ENCODE data around the gene ENGASE.

The ENGASE gene

DNA sequence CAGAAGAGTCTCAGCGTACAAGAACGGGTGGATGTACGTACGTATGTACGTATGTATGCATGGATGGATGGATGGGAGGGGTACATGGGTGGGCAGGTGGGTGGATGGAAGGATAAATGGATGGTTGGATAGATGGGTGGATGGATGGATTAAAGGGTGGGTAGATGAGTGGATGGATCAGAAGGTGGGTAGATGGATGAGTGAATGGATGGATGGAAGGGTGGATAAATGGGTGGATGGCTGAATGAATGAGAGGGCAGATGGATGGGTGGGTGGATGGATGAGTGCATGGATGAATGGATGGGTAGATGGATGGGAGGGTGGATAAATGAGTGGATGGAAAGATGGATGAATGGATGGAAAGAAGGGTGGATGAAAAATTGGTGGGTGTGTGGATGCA is 45.6 kb downstream of the ENGASE start:
- no peaks in the 10 kb centered on the region for H3K79me1 ChIP-seq (ENCODE audit: low read depth, low read length)
- no peak overlapping the region for H2AK5ac ChIP-seq (ENCODE audit: low read depth, low read length)
- H3K14ac ChIP-seq (ENCODE audit: low read length): no peak overlapping the region
- H3K9me3 ChIP-seq (replicated peaks in 1 of 2; ENCODE audit: control insufficient read depth in 2 of 2, insufficient read depth in 1 of 2, low read depth in 1 of 2, low read length in 2 of 2): no peaks in the 10 kb centered on the region
- H2BK120ac ChIP-seq (ENCODE audit: low read depth, low read length): no peak overlapping the region
- no peak overlapping the region for H3K27ac ChIP-seq (replicated peaks; ENCODE audit: low read length)
- no peak overlapping the region for H3K4me2 ChIP-seq (ENCODE audit: insufficient read depth, low read length, poor library complexity, severe bottlenecking)
- no peak overlapping the region for H3K4me3 ChIP-seq (ENCODE audit: low read length in 2 of 2)
- no peak overlapping the region for H3K23ac ChIP-seq (ENCODE audit: low read depth, low read length, poor library complexity)
- H3K9ac ChIP-seq (ENCODE audit: low read depth, low read length, poor library complexity): no peak overlapping the region
- H3K36me3 ChIP-seq (replicated peaks in 1 of 2; ENCODE audit: control insufficient read depth in 2 of 2, insufficient read depth in 2 of 2, low read length in 2 of 2): no peaks in the 10 kb centered on the region
- DNase-seq (ENCODE audit: low spot score): no peak
- H4K91ac ChIP-seq (ENCODE audit: low read depth, low read length, poor library complexity): no peak overlapping the region
- peaks cover 0 to 13% of the 10 kb centered on the region in 2 donors for H3K4me1 ChIP-seq (ENCODE audit: control insufficient read depth in 2 of 2, insufficient read depth in 1 of 2, low read depth in 1 of 2, low read length in 2 of 2)
- no CpG with 5 or more reads among the region's 5 CpGs for WGBS, 2 donors (ENCODE audit: extremely low coverage in 2 of 2, insufficient read length in 2 of 2, insufficient replicate concordance in 1 of 2)
- peaks cover 0 to 50% (median 0%) of the 10 kb centered on the region in 3 experiments for H3K27me3 ChIP-seq (ENCODE audit: control insufficient read depth in 3 of 3, insufficient read depth in 3 of 3, low read depth in 1 of 3, low read length in 3 of 3)
- no peak overlapping the region for H2BK5ac ChIP-seq (ENCODE audit: low read length)
- no peak overlapping the region for H3K4ac ChIP-seq (ENCODE audit: low read length)
- H2BK15ac ChIP-seq (ENCODE audit: low read length): no peak overlapping the region
- H2BK12ac ChIP-seq (ENCODE audit: low read length): no peak overlapping the region
- no peak overlapping the region for H3K18ac ChIP-seq (ENCODE audit: low read length)
- H4K8ac ChIP-seq (ENCODE audit: low read depth, low read length): no peak overlapping the region
- no peak overlapping the region for H2AFZ ChIP-seq (ENCODE audit: low read length)

DNA sequence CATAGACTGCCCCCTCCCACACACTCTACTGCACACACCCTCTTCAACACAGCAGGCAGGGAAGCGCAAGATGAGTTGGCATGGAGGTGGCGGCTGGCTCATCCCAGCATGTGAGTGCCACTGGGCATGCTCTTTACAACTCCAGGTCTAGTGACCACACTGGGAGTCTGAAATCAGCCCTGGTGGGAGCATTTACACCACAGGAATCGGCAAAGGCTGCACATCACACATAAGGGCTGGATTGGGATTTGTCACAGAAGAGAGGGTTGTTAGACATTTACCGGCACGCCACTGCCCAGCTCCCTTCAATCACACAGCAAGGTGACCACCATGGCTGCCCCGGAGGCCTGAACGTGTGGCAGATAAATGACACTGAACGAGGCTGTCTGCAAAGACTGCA is 49.4 kb downstream of the ENGASE start:
- Histone ChIP-seq H4K8ac (ENCODE audit: low read depth, low read length) (peak overlapping the region; percentile 66), H3K27ac (replicated peaks; ENCODE audit: low read length) (no peak overlapping the region), H3K4ac (ENCODE audit: low read length) (no peak overlapping the region), H3K18ac (ENCODE audit: low read length) (no peak overlapping the region), H3K23ac (ENCODE audit: low read depth, low read length, poor library complexity) (no peak overlapping the region), H3K79me1 (ENCODE audit: low read depth, low read length) (no peaks in the 10 kb centered on the region), H3K14ac (ENCODE audit: low read length) (no peak overlapping the region), H2BK120ac (ENCODE audit: low read depth, low read length) (no peak overlapping the region), H2BK15ac (ENCODE audit: low read length) (peak overlapping the region; percentile 32), H3K27me3 (ENCODE audit: control insufficient read depth in 3 of 3, insufficient read depth in 3 of 3, low read depth in 1 of 3, low read length in 3 of 3) (peaks cover 0 to 52% (median 0%) of the 10 kb centered on the region in 3 experiments), H3K36me3 (replicated peaks in 1 of 2; ENCODE audit: control insufficient read depth in 2 of 2, insufficient read depth in 2 of 2, low read length in 2 of 2) (no peaks in the 10 kb centered on the region), H3K9ac (ENCODE audit: low read depth, low read length, poor library complexity) (no peak overlapping the region), H3K9me3 (replicated peaks in 1 of 2; ENCODE audit: control insufficient read depth in 2 of 2, insufficient read depth in 1 of 2, low read depth in 1 of 2, low read length in 2 of 2) (no peaks in the 10 kb centered on the region), H3K4me1 (ENCODE audit: control insufficient read depth in 2 of 2, insufficient read depth in 1 of 2, low read depth in 1 of 2, low read length in 2 of 2) (peaks cover 0 to 6% of the 10 kb centered on the region in 2 donors), H2BK5ac (ENCODE audit: low read length) (no peak overlapping the region), H3K4me3 (ENCODE audit: low read length in 2 of 2) (no peak overlapping the region), H2BK12ac (ENCODE audit: low read length) (no peak overlapping the region), H3K4me2 (ENCODE audit: insufficient read depth, low read length, poor library complexity, severe bottlenecking) (no peak overlapping the region), H4K91ac (ENCODE audit: low read depth, low read length, poor library complexity) (peak overlapping the region; percentile 9), H2AFZ (ENCODE audit: low read length) (no peak overlapping the region), H2AK5ac (ENCODE audit: low read depth, low read length) (no peak overlapping the region)
- whole genome bisulfite sequencing, 2 donors (ENCODE audit: extremely low coverage in 2 of 2, insufficient read length in 2 of 2, insufficient replicate concordance in 1 of 2): no CpG with 5 or more reads among the region's 8 CpGs
- no peak for DNase-seq (ENCODE audit: low spot score)

DNA sequence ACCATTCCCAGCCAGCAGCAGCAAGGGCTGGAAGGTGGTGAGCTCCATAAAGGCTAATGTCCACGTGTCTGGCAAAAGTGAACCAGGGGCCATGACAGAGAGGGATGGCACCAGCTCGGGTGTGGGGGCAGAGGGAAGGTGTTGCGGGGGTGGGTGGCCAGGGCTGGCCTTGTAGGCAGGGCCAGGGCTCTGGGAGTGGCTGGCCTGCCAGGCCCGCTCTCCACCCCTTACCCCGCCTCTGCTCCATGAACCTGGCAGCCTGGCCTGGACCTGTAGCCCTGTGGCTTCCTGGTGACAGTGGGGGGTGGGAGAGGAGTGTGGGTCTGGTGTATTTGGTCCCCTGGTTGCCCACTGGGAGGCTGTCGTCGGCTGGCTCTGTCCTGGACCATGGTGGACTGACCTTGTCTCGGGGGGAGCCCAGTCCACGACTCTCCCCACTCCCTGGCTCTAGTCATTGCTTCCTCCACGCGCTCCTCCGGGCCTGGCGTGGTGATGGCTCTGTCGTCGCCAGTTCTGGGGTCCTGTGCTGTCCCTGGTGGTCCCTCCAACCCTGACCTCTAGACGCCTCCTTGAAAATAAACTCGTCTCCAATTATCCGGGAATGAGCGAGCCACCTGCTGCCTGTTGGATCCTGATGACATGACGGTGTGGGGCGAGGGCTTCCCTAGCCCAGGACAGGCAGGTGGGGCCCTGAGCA is 50.0 kb downstream of the ENGASE start:
- Histone ChIP-seq H3K27me3 (ENCODE audit: control insufficient read depth in 3 of 3, insufficient read depth in 3 of 3, low read depth in 1 of 3, low read length in 3 of 3) (peaks cover 0 to 52% (median 0%) of the 10 kb centered on the region in 3 experiments), H3K79me1 (ENCODE audit: low read depth, low read length) (no peaks in the 10 kb centered on the region)

GRCh38 chr17:79125503-79125902 is 50.9 kb downstream of the ENGASE start:
- H2BK5ac ChIP-seq (ENCODE audit: low read length): no peak overlapping the region
- H3K27ac ChIP-seq (replicated peaks; ENCODE audit: low read length): no peak overlapping the region
- H4K91ac ChIP-seq (ENCODE audit: low read depth, low read length, poor library complexity): no peak overlapping the region
- H2BK12ac ChIP-seq (ENCODE audit: low read length): peak overlapping the region; percentile 41
- H2BK120ac ChIP-seq (ENCODE audit: low read depth, low read length): no peak overlapping the region
- H3K9me3 ChIP-seq (replicated peaks in 1 of 2; ENCODE audit: control insufficient read depth in 2 of 2, insufficient read depth in 1 of 2, low read depth in 1 of 2, low read length in 2 of 2): no peaks in the 10 kb centered on the region
- peak overlapping the region; percentile 92 for H3K14ac ChIP-seq (ENCODE audit: low read length)
- H3K4me3 ChIP-seq (ENCODE audit: low read length in 2 of 2): no peak overlapping the region
- no CpG with 5 or more reads among the region's 22 CpGs for WGBS, 2 donors (ENCODE audit: extremely low coverage in 2 of 2, insufficient read length in 2 of 2, insufficient replicate concordance in 1 of 2)
- H3K27me3 ChIP-seq (ENCODE audit: control insufficient read depth in 3 of 3, insufficient read depth in 3 of 3, low read depth in 1 of 3, low read length in 3 of 3): peaks cover 0 to 60% (median 0%) of the 10 kb centered on the region in 3 experiments
- no peaks in the 10 kb centered on the region for H3K79me1 ChIP-seq (ENCODE audit: low read depth, low read length)
- H3K36me3 ChIP-seq (replicated peaks in 1 of 2; ENCODE audit: control insufficient read depth in 2 of 2, insufficient read depth in 2 of 2, low read length in 2 of 2): no peaks in the 10 kb centered on the region
- no peak for DNase-seq (ENCODE audit: low spot score)
- peak overlapping the region; percentile 79 for H2AK5ac ChIP-seq (ENCODE audit: low read depth, low read length)
- peak overlapping the region; percentile 88 for H2BK15ac ChIP-seq (ENCODE audit: low read length)
- no peak overlapping the region for H3K4me2 ChIP-seq (ENCODE audit: insufficient read depth, low read length, poor library complexity, severe bottlenecking)
- no peak overlapping the region for H2AFZ ChIP-seq (ENCODE audit: low read length)
- H4K8ac ChIP-seq (ENCODE audit: low read depth, low read length): no peak overlapping the region
- peak overlapping the region; percentile 72 for H3K4ac ChIP-seq (ENCODE audit: low read length)
- peak overlapping the region; percentile 75 for H3K23ac ChIP-seq (ENCODE audit: low read depth, low read length, poor library complexity)
- H3K9ac ChIP-seq (ENCODE audit: low read depth, low read length, poor library complexity): no peak overlapping the region
- H3K18ac ChIP-seq (ENCODE audit: low read length): peak overlapping the region; percentile 85
- H3K4me1 ChIP-seq (ENCODE audit: control insufficient read depth in 2 of 2, insufficient read depth in 1 of 2, low read depth in 1 of 2, low read length in 2 of 2): peaks cover 0 to 6% of the 10 kb centered on the region in 2 donors

More for the DNA sequence above, 50.0 kb downstream of the ENGASE start:
- H3K9ac ChIP-seq (ENCODE audit: low read depth, low read length, poor library complexity): no peak overlapping the region
- H2AFZ ChIP-seq (ENCODE audit: low read length): no peak overlapping the region
- peak overlapping the region; percentile 76 for H3K14ac ChIP-seq (ENCODE audit: low read length)
- H3K23ac ChIP-seq (ENCODE audit: low read depth, low read length, poor library complexity): peak overlapping the region; percentile 36
- H3K4ac ChIP-seq (ENCODE audit: low read length): no peak overlapping the region
- H2BK5ac ChIP-seq (ENCODE audit: low read length): no peak overlapping the region
- H3K4me3 ChIP-seq (ENCODE audit: low read length in 2 of 2): no peak overlapping the region
- peaks cover 0 to 6% of the 10 kb centered on the region in 2 donors for H3K4me1 ChIP-seq (ENCODE audit: control insufficient read depth in 2 of 2, insufficient read depth in 1 of 2, low read depth in 1 of 2, low read length in 2 of 2)
- H2BK120ac ChIP-seq (ENCODE audit: low read depth, low read length): no peak overlapping the region
- H3K36me3 ChIP-seq (replicated peaks in 1 of 2; ENCODE audit: control insufficient read depth in 2 of 2, insufficient read depth in 2 of 2, low read length in 2 of 2): no peaks in the 10 kb centered on the region
- no peak overlapping the region for H4K91ac ChIP-seq (ENCODE audit: low read depth, low read length, poor library complexity)
- no peak for DNase-seq (ENCODE audit: low spot score)
- no peak overlapping the region for H3K4me2 ChIP-seq (ENCODE audit: insufficient read depth, low read length, poor library complexity, severe bottlenecking)
- no CpG with 5 or more reads among the region's 21 CpGs for WGBS, 2 donors (ENCODE audit: extremely low coverage in 2 of 2, insufficient read length in 2 of 2, insufficient replicate concordance in 1 of 2)
- H2AK5ac ChIP-seq (ENCODE audit: low read depth, low read length): peak overlapping the region; percentile 79
- H3K9me3 ChIP-seq (replicated peaks in 1 of 2; ENCODE audit: control insufficient read depth in 2 of 2, insufficient read depth in 1 of 2, low read depth in 1 of 2, low read length in 2 of 2): no peaks in the 10 kb centered on the region
- H4K8ac ChIP-seq (ENCODE audit: low read depth, low read length): no peak overlapping the region
- H3K18ac ChIP-seq (ENCODE audit: low read length): peak overlapping the region; percentile 85
- H2BK12ac ChIP-seq (ENCODE audit: low read length): no peak overlapping the region
- no peak overlapping the region for H3K27ac ChIP-seq (replicated peaks; ENCODE audit: low read length)
- peak overlapping the region; percentile 88 for H2BK15ac ChIP-seq (ENCODE audit: low read length)

Measured in neuronal stem cell (in vitro differentiated cells).